ENCODE data around the gene LRP1B.

The LRP1B gene

DNA sequence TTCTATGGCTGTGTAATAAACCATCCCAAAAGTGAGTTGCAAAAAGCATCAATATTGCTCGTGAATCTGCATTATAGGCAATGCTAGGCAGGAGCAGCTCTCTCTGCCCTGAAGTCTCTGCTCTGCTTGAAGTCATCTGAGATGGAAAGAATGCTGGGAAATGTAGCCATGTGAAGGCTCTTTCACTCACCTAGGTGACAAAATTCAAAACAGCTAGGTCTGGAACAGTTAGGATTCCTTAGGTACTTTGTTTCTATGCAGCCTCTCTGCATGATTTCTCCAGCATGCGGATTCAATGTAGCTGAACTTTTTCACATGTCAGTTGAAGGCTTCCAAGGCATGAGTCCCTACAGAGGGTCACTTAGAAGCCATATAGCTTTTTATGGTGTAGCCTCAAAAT, 1383.7 kb downstream of the LRP1B start:
- DNase-seq (ENCODE audit: low read depth in 2 of 3, low spot score in 1 of 3), result no peak

DNA sequence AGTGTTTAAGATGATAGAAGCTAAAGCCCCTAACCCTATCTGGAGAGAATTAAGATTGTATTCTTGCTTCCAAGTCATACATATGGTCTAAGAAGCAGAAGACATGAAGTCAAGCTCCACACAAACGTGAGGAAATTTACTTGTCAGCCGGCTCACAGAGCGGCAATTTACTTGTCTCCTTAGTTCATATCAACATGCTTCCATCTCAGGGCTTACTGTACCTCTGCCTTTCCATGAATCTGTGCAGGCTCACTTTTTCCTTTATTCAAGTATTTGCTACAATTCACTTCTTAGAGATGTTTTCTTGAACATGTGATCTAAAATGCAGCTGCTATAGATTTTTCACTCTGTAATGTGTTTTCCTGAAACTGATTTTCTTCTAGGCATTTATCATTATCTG, 1386.4 kb downstream of the LRP1B start:
- DNase-seq (ENCODE audit: low read depth in 2 of 3, low spot score in 1 of 3), result no peak

DNA sequence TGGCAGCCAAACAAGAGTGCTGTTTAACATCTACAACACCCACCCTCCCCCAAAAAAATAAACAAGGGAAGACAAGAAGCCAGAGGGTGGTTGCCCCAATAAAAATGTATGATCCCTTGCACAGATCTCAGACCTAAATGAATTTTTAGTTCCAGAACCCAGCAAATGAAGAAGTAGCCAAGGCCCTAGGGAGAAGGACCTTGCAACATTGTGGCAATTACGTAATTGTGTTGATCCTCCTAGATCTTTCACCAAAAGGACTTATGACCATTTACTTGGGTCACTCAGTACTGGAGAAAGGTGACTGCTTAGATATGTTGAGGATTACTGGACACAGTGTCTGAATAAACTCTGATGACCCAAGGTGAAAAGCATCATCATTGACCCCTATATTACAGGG, 1393.8 kb downstream of the LRP1B start:
- no peak for DNase-seq (ENCODE audit: low read depth in 2 of 3, low spot score in 1 of 3)

DNA sequence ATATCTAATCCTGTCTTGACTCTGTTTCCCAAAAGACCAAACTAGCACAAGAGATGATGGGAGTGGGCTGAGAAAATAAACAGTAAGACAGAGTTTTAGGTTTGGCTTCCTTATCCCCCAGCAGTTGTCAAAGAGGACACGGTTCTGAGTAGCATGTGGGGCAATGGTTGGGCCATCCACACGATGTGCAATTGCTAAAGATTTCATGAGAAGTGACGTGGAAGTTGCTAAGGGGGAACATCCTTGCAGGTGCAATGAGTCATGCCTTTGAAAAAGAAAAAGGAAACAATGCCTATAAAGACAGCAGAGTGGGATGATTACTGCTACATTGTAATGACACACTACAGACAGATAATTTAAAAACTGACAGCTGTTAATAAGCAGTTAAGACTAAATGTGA, 1395.8 kb downstream of the LRP1B start:
- no peak for DNase-seq (ENCODE audit: low read depth in 2 of 3, low spot score in 1 of 3)

DNA sequence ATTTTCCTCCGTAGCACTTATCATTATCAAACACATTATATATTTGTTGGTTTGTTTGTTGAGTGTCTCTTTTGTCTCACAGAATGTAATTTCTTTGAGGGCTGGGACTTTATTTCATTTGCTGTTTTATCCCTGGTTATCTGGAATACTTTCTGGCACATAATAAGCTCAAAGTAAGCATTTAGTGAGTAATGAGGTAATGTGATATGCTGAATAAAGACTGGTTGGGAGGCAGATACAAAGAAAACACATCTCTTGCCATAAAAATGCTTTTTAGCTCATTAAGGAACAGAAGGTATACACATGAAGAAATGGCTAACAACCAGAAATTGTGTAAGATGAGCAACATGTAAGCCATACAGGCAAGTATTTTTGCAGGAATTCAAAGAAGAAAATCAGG, 1411.8 kb downstream of the LRP1B start:
- DNase-seq (ENCODE audit: low read depth in 2 of 3, low spot score in 1 of 3), result no peak

DNA sequence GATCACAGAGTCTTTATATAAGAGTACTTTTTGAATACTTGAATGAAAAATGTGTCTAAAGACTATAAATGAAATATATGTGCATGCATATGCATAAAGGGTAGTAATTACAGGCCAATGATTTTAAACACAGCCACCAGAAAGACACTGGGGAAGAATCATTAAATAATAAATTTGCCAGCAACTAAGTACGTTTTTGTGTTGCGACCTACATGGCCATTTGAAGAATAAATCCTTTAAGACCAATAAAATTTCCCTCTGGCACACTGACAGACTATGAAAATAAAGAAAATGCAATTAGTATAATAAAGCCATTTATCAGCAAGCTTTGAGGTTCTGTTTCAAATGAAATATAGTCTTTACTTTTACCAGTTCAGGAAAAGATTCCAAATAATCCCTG, 1413.3 kb downstream of the LRP1B start:
- DNase-seq (ENCODE audit: low read depth in 2 of 3, low spot score in 1 of 3), result no peak

DNA sequence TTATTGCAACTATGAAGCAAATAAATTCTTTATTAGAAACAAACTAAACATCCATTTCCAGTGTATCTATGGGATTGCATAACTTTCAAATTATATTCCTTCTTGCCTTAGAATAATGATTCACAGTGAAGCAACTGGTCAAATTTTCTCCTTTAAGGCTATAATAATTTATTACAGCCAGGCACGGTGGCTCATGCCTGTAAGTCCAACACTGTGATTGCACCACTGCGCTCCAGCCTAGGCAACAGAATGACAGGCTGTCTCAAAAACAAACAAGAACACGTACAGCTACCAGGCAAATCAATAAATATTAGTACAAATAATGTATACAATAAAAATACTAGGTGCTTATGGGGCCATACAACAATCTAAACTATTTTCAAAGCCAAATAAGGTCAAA, 1416.2 kb downstream of the LRP1B start:
- DNase-seq (ENCODE audit: low read depth in 2 of 3, low spot score in 1 of 3), result no peak

DNA sequence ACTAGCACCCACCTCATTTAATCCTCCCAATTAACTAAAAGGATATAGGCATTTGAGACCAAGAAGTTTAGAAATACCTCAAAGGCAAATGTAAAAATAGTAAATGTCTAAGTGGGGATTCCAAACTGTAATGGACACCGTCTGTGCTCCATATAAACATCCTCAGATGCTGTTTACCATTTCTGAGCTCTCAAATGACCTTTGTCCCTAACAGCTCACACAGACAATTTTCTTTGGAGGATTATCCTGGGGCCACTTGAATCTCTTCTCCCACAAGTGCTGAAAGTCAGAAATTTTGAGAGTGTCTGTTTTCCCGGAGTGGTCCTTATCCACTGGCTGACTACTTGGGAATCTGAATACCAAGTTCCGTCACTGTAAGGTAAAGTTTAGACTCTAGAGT, 1418.9 kb downstream of the LRP1B start:
- DNase-seq (ENCODE audit: low read depth in 2 of 3, low spot score in 1 of 3), result no peak

DNA sequence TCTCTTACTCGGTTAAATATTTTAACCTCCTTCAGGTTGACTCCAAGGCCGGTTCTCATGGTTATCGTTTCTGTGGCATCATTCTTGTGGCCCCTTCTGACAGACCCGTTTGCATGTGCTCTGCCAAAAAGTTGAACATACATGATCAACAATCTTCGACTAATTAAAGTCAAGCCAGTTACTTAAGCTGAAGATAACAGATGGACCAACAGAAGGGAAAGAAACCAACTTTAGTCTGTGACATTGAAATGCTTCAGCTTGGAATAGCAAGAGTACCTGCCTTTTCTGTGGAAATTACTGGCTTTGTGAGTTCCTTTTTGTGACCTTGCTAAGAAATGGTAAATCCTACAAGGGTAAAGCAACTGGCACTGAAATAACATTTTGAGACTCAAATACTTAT, 1429.1 kb downstream of the LRP1B start:
- no peak for DNase-seq (ENCODE audit: low read depth in 2 of 3, low spot score in 1 of 3)

DNA sequence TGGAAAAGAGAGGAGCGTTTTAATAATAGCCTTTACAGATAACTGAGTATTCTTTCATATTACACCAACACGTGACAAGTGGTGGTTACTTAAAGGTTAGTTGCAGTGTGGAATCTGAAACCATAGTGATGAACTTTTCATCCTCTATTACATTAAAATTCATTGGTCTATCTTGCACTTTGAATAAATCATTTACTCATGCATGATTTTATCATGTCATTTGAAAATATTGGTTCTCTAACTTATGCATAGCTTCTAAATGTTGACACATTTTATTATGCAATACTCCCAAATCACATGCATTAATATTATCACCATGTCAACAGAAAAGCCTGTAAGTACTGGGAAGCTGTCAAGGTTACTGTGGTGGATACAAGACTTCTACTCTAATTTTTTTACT, 1432.2 kb downstream of the LRP1B start:
- no peak for DNase-seq (ENCODE audit: low read depth in 2 of 3, low spot score in 1 of 3)

DNA sequence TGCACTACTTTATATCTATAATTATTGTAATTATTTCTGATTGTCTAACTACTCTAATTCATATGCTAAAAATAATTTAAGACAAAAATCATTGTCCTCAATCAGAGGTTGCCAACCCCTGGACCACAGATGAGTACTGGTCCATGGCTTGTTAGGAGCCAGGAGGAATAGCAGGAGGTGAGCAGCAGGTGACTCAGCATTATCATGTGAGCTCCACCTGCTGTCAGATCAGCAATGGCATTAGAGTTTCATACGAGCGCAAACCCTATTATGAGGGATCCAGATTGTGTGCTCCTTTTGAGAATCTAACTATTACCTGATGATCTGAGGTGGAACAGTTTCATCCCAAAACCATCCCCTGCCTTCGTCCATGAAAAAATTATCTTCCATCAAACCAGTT, 1434.4 kb downstream of the LRP1B start:
- DNase-seq (ENCODE audit: low read depth in 2 of 3, low spot score in 1 of 3), result no peak

DNA sequence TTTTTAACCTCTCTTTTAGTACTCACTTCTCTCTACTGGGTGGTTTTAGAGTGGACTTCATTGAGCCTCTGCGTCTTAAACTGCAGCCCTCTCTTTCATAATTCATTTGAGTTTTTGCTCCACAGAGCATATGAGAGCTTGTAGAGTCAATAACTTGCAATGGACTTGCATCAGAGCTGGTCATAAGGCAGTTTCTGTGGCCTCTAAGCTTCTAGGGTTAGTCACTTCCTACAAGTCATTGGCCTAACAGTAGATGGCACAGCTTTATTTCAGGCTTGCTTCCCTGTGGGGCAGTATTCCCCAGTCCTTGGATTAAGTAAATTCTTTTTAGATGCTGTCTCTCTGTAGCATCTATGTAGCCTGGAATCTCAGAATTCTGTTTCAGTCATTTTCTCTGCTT, 1435.7 kb downstream of the LRP1B start:
- no peak for DNase-seq (ENCODE audit: low read depth in 2 of 3, low spot score in 1 of 3)

DNA sequence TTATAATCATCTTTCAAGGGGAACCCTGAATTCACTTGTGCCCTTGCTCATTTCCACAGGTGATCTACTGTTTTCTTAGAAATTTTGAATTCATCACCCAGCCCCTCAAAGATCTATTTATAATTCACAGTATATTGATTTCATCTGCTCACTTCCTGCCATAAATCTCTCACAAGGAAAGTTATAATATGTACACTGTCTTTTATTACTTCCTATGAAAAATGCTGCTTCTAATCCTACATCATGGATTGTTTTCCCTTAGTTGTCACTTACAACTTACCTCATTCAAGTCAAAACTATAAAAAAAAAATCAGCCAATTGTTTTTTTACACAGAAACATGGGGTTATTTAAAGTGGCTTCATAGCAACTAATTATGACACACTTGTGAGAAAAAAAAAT, 1443.0 kb downstream of the LRP1B start:
- no peak for DNase-seq (ENCODE audit: low read depth in 2 of 3, low spot score in 1 of 3)

DNA sequence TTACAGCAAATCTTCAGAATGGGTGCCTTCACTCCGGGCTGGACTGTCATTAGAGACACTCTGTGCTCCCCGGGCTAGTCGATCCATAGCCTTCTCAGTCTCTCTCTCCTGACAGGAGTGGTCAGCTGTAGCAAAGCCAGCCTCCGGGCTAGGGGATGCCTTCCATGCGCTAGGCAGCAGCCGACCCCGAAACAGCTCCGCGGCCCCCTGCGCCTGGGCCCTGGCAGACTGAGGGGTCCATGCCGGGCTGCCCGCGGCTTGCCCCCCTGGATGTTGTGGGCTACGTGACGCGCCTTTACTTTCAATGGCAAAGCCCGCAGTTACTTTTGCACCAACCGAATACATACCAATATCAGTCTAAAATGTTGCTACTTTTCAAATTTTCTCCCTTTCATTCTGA, 1447.2 kb downstream of the LRP1B start:
- DNase-seq (ENCODE audit: low read depth in 2 of 3, low spot score in 1 of 3), result no peak

DNA sequence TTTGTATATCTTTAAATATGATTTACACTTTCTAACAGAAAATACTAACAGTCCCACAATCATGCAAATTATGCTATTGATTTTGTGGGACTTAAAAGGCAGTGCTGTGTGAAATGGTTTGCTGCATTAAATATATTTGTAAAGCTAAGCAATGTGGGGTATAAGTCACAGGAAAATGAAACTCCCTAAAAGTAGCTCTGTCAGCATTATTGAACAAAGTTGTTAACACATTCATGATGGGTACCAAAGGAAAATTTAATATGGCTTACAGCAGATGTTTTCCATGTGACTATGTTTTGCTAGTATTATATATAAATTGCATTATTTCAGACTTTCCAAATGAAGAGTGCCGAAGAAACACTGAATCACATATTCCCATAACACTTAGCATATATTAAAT, 1450.0 kb downstream of the LRP1B start:
- DNase-seq (ENCODE audit: low read depth in 2 of 3, low spot score in 1 of 3), result no peak

DNA sequence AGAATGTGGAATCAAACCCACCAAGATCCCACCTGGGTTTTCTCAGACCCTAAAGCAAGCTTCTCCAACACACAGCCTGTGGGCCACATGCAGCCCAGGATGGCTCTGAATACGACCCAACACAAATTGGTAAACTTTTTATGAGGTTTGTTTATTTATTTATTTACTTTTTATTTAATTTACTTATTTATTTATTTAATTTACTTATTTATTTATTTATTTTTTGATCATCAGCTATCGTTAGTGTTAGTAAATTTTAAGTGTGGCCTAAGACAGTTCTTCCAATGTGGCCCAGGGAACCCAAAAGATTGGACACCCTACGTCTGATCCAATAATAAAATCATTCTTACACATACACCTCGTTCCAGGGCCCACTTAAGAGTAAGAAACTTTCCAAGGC, 1451.1 kb downstream of the LRP1B start:
- no peak for DNase-seq (ENCODE audit: low read depth in 2 of 3, low spot score in 1 of 3)

DNA sequence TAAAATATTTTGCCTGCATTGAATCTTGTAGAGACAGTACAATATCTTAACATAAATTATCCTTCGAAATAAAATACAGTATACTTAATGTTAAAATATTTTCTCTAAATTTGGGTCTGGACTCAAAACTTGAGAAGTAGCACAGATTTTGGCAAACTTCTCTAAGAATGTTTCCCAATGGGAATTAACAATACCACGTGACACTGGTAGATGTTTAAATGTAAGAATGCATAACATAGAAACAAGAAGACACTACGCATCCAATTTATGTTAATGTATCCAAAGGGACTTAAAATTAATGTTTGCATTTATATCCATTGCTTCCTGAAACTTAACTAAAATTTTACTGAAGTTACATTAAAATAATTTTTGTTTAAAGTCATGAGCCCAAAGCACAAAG, 1460.9 kb downstream of the LRP1B start:
- no peak for DNase-seq (ENCODE audit: low read depth in 2 of 3, low spot score in 1 of 3)

DNA sequence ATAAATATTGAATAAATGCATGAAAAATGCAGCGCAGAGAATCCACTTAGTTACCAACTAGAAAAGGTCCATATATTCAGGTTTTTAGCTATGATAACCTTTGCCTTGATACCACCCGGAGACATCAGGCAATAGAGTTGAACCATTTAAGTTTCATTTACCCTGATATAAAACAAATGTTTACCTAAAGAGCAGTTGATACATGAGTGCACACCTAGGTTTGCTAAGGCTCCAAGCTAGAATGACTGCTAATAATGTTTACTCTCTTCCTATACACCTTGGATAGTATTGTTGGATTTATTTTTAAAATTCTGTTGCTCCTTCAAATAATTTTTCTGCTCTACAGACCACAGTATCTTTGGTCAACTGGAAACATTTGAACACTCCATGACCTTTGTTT, 1463.6 kb downstream of the LRP1B start:
- no peak for DNase-seq (ENCODE audit: low read depth in 2 of 3, low spot score in 1 of 3)

DNA sequence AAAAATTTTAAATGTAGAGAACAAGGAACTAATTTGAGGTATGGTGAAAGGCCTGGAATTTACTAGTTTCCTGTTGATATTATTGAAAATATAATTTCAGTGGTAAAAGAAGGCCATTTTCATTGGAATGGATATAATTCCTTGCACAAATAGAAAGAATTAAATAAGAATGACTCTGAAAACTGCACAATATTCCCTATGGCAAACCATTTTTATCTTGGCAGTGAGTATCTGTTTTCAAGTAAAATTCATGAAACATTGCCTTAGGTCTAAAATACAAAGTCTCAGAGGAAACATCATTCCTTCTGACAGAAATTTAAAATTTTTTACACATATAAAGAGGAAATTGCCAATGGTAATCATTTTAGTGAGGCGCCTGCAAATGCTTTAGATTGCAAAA, 1468.3 kb downstream of the LRP1B start:
- DNase-seq (ENCODE audit: low read depth in 2 of 3, low spot score in 1 of 3), result no peak

DNA sequence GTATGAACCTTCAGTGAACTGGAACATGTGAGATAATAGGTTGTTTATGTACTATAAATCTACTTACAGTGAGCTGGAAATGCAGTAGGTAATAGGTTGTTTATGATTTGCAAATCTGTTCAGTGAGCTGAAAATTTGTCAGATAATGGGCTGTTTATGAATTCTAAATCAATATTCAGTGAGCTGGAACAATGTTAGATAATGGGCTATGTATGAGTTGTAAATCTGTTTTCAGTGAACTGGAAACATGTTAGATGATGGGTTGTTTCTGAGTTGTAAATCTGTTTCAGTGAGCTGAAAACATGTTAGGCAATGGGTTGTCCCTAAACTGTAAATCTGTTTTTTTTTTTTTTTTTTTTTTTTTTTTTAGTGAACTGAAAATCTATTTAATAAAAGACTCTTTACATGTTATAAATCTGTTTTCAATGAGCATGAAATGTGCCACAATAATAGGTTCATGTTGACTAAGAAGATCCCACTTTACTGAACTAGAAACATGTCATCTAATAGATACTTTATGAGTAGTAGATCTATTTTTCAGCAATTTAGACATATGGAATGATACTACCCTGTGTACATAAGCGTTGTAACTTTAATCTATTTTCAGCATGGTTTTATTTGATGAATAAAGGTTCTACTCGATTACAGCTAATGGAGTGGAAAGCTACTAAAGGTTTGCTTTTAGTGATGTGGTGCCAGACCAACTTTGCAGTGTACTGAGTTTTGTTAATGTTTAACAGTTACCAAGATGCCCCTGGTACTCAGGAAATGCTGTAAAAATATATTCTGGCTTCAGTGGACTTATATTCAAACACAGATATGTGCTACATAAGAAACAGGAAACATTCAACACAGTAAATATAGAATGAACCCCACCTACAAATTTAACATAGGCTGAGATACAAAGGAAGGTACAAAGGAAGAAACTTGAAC, 1471.8 kb downstream of the LRP1B start:
- DNase-seq (ENCODE audit: low read depth in 2 of 3, low spot score in 1 of 3), result no peak

DNA sequence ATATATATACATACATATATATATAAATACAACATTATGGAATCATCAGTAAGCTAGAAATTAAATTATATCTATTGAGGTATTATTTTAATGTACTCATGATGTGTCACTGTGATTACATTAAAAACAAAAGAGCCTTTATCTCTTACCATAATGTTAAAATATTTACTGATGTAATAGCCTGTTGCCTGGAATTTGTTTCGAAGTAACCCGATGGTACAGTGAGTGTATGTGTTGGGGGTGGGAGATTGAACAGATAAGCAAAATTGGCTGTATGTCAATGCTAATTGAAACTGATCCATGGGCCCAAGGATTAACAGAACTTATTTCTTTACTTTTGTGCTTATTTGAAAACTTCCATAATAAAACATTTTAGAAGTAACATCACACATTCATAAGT, 1473.2 kb downstream of the LRP1B start:
- no peak for DNase-seq (ENCODE audit: low read depth in 2 of 3, low spot score in 1 of 3)

DNA sequence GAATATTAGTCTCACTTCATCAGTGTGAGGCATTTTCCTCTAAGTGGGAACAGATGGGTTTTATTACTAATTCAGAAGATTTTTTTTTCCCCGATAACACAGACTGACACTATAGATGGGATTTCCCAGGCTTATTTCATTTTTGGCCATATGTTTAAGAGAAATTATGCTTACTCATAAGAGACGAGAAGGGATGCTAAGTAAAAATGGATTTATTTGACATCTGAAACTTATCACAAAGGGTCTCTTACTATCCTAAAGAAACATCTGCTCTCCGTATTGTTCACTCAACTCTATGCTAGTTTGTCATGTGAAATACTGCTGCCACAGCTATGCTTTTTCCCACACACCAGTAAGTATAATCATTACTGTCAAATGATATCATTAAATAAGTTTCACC, 1476.3 kb downstream of the LRP1B start:
- DNase-seq (ENCODE audit: low read depth in 2 of 3, low spot score in 1 of 3), result no peak

DNA sequence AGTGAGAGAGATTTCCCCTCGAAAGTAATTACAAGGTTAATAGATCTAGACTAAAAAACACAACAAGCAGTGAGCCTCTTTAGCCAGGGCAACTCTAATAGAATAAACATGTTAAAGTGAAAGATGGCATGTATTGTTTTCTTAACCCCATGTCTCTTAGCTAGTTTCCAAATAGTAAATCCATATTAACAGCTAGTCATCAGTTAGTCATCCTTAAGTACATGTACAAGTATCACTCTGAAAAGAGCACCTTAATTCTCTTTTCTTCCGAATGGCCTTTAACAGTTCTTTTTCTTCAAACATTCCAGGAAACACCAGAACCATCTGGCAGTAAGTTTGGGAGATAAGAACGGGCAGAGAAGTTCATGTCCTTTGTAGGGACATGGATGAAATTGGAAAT, 1480.0 kb downstream of the LRP1B start:
- DNase-seq (ENCODE audit: low read depth in 2 of 3, low spot score in 1 of 3), result no peak

Data from stimulated activated CD4-positive, alpha-beta T cell treated with anti-CD3 and anti-CD28 coated beads, Interleukin-12 subunit alpha, Interleukin-12 subunit beta, amount 100 ng/mL, for 48 hours (primary cell).